Measurements from ENCODE around the gene MARK4. TPM values are rescaled to one million over a fixed set of nuclear protein-coding genes. Genes with fewer than 3 reads are reported as not detected.
A peak's percentile ranks its signal among the peaks of the same experiment; 100 is the strongest.

MARK4 gene
- polyA plus RNA-seq, 2 of the 4 experiments (the other 2 are of a cell fraction), result 6.3 to 7.8 TPM

DNA sequence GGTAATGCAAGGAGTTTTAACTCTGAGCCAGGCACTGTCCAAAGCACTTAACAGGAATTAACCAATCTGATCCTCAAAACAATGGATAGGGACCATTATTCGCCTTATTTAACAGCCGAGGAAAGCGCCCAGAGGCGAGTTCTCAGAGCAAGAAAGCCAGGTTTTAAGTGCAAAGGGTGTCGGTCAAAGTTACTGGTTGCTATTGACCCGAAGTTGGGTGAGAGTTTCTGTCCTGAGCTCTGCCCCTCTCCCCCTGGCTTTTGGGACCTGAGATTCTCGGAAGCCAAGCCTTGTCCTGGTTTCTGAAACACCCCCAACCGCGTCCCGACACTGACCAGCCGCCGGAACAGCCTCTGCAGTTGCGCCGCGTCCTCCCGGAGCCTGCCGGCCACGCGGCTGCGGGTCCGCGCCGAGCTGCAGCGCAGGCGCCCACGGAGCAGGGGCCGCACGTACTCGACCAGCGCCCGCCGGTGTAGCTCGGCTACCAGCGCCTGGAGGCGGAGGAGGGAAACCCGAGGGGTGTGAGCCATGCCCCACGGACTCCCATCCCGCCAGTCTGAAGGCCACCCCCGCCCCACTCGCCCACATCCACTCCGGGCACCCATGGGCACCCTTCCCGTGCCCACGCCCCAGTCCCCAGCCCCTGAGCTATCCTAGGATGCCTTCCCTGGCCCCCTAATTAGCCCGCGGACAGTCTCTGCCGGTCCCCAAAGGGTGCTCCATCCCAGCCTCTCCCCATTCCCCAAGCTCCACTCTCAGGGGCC is 33.7 kb upstream of the MARK4 start:
- ChIA-PET POLR2A (no interaction called here), CTCF (interaction anchor here (0.6 to 1.7 kb wide), 3 partner anchors 13 to 306 kb away, joined by 3 to 6 read pairs (median 3); no protein-coding TSS in a partner anchor)
- H3K27ac ChIP-seq, result no peak overlapping the region
- WGBS (ENCODE audit: missing lambda C conversion rate), result 86% methylated on average over 34 of the region's 46 CpGs
- no peak for DNase-seq (ENCODE audit: low read depth in 1 of 2, low spot score in 1 of 2)
- ATAC-seq, result no peak
- TF ChIP-seq GATA3 (IDR thresholded peaks at IDR 0.05; ENCODE audit: borderline replicate concordance) (no peak), JUN (IDR thresholded peaks at IDR 0.05) (no peak), FOSB (CRISPR knock-in tag; IDR thresholded peaks at IDR 0.05) (no peak), NPAS2 (CRISPR knock-in tag; IDR thresholded peaks at IDR 0.05; ENCODE audit: borderline replicate concordance) (no peak), EP300 (IDR thresholded peaks at IDR 0.05) (no peak), TP53 (CRISPR knock-in tag; IDR thresholded peaks at IDR 0.05) (no peak), HOXB13 (CRISPR knock-in tag; IDR thresholded peaks at IDR 0.05; ENCODE audit: low read depth) (no peak)
- TF ChIP-seq, protein P1, sequence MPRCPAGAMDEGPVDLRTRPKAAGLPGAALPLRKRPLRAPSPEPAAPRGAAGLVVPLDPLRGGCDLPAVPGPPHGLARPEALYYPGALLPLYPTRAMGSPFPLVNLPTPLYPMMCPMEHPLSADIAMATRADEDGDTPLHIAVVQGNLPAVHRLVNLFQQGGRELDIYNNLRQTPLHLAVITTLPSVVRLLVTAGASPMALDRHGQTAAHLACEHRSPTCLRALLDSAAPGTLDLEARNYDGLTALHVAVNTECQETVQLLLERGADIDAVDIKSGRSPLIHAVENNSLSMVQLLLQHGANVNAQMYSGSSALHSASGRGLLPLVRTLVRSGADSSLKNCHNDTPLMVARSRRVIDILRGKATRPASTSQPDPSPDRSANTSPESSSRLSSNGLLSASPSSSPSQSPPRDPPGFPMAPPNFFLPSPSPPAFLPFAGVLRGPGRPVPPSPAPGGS (IDR thresholded peaks at IDR 0.05), result no peak
- no peaks in the 10 kb centered on the region for H3K9me3 ChIP-seq
- no peaks in the 10 kb centered on the region for H3K4me1 ChIP-seq
- no peak for FAIRE-seq
- H3K4me3 ChIP-seq, result no peak overlapping the region
- no peak overlapping the region for H3K4me2 ChIP-seq

DNA sequence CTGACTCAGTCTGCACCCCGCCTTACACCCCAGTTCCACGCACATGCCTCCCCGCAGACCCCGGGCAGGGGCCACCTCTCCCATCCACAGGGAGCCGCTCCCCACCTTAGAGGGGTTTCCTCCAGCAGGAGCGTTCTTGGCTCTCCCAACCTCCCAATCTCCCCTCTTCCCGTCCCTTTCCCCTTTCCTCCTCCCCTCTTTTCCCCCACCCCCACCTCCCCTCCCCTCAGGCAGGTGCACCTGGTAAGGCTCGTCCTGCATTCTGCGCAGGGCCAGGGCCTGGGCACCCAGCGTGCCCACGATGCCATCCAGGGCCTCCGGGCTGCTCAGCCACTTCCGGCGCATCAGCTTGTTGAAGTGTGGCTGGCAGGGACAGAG is 33.1 kb upstream of the MARK4 start:
- WGBS (ENCODE audit: missing lambda C conversion rate), result 81% methylated on average over 13 of the region's 14 CpGs
- FAIRE-seq, result no peak
- CTCF ChIA-PET, result interaction anchor here (0.6 to 1.7 kb wide), 3 partner anchors 18 to 458 kb away, joined by 3 to 6 read pairs (median 3); no protein-coding TSS in a partner anchor

DNA sequence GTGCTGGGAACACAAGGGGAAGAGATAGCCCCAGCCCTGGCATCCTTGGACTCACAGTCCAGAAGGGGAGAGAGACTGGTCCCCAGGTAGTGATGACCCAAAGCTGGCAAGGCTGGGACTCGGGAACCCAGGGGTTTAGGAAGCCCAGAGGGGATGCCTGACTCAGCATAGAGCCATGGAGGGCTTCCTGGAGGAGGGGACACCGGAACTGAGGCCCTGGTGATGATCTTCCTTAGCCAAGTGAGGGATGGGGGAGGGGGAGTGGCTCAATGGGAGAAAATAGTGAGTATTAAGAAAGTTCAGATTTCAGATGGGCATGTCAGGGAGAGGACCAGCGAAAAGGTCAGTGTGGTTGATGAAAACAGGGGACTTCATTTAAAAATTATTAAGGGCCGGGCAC is 32.6 kb upstream of the MARK4 start:
- Histone ChIP-seq H3K4me1 (no peaks in the 10 kb centered on the region), H3K4me3 (no peak overlapping the region), H3K27ac (no peak overlapping the region), H3K9me3 (no peaks in the 10 kb centered on the region), H3K4me2 (no peak overlapping the region)
- DNase-seq (ENCODE audit: low read depth in 1 of 2, low spot score in 1 of 2) (no peak), FAIRE-seq (no peak), ATAC-seq (no peak)
- ChIA-PET CTCF (interaction anchor here (0.6 to 2.0 kb wide), 8 partner anchors 11 to 479 kb away, joined by 3 to 5 read pairs (median 3); no protein-coding TSS in a partner anchor), POLR2A (interaction anchor here (0.6 kb wide), 1 partner anchor 13 kb away, joined by 4 read pairs; no protein-coding TSS in a partner anchor)
- TF ChIP-seq KDM5A (IDR thresholded peaks at IDR 0.05) (no peak), ZFP36 (IDR thresholded peaks at IDR 0.05; ENCODE audit: borderline replicate concordance, partially characterized antibody) (peak; percentile 63)
- 51% methylated on average over 4 of the region's 4 CpGs for WGBS (ENCODE audit: missing lambda C conversion rate)

More for the DNA sequence above, 33.1 kb upstream of the MARK4 start:
- Histone ChIP-seq H3K4me2 (no peak overlapping the region), H3K27ac (no peak overlapping the region), H3K9me3 (no peaks in the 10 kb centered on the region), H3K4me1 (no peaks in the 10 kb centered on the region), H3K4me3 (no peak overlapping the region)
- ATAC-seq (no peak), DNase-seq (ENCODE audit: low read depth in 1 of 2, low spot score in 1 of 2) (no peak)
- TF ChIP-seq RCOR1 (IDR thresholded peaks at IDR 0.05; ENCODE audit: low read depth, low read length) (no peak), MAFK (IDR thresholded peaks at IDR 0.05; ENCODE audit: partially characterized antibody) (no peak), NFE2L2 (conservative IDR thresholded peaks at IDR 0.05; ENCODE audit: low read length) (no peak), NR3C1 (IDR thresholded peaks at IDR 0.05) (no peak), SREBF2 (IDR thresholded peaks at IDR 0.05) (no peak), HOXA7 (CRISPR knock-in tag; IDR thresholded peaks at IDR 0.05) (no peak), JUN (IDR thresholded peaks at IDR 0.05) (no peak), TP53 (CRISPR knock-in tag; IDR thresholded peaks at IDR 0.05) (no peak), NPAS2 (CRISPR knock-in tag; IDR thresholded peaks at IDR 0.05; ENCODE audit: borderline replicate concordance) (no peak), CHD2 (IDR thresholded peaks at IDR 0.05; ENCODE audit: low read length, partially characterized antibody) (no peak), BHLHE40 (IDR thresholded peaks at IDR 0.05; ENCODE audit: low read depth, low read length) (no peak), POLR2A (IDR thresholded peaks at IDR 0.05; ENCODE audit: low read length) (no peak), CHD4 (IDR thresholded peaks at IDR 0.05; ENCODE audit: borderline replicate concordance) (no peak), FOSB (CRISPR knock-in tag; IDR thresholded peaks at IDR 0.05) (no peak), CEBPB (IDR thresholded peaks at IDR 0.05) (no peak)
- TF ChIP-seq, protein P1 (IDR thresholded peaks at IDR 0.05), result no peak
- POLR2A ChIA-PET, result no interaction called here
